GM12891 (cell line): Measurements from ENCODE around the gene MATR3.

Source experiments
- POLR2A ChIP-seq: IDR thresholded peaks from 2 replicates; pipeline ENCODE4 v1.6.1; 2011; ENCODE audit warnings: low read depth, low read length, control low read depth
- POLR2AphosphoS5 ChIP-seq: IDR thresholded peaks from 2 replicates; pipeline ENCODE4 v1.6.1; 2011; ENCODE audit warnings: low read depth, low read length, control low read depth
- POU2F2 ChIP-seq: IDR thresholded peaks from 2 replicates; pipeline ENCODE4 v1.6.1; 2011; ENCODE audit warnings: low read depth, mild to moderate bottlenecking, control low read depth, low read length, moderate library complexity
- TAF1 ChIP-seq: IDR thresholded peaks from 2 replicates; pipeline ENCODE4 v1.6.1; 2011; ENCODE audit warnings: low read depth, low read length, control low read depth

GRCh38 chr5:139248826-139249453 is 44.6 kb upstream of the MATR3 start:
- TF ChIP-seq TAF1, result no peak
- TF ChIP-seq POLR2A, result no peak
- TF ChIP-seq POLR2AphosphoS5, result no peak
- TF ChIP-seq POU2F2, result no peak
